GM23248 (cell line): ENCODE data around the gene PTCHD1. TPM values are rescaled to one million over a fixed set of nuclear protein-coding genes. Genes with fewer than 3 reads are reported as not detected.

Source experiments
- DNase-seq: peaks from one replicate; pipeline ENCODE4 v3.0.0-alpha.2; 2015
- H2AFZ ChIP-seq: fragments of 200-600 bp; sonication (generic); 2 replicates; pipeline ENCODE4 v1.6.1; 2016; ENCODE audit warnings: antibody characterized with exemption
- H3F3A ChIP-seq: fragments of 200-600 bp; sonication (generic); 2 replicates; pipeline ENCODE4 v1.6.1; 2016; ENCODE audit warnings: mild to moderate bottlenecking, antibody characterized with exemption, mixed run types; ENCODE audit not compliant: insufficient read depth
- H3K27ac ChIP-seq: fragments of 200-600 bp; sonication (generic); 2 replicates; pipeline ENCODE4 v1.5.1; 2016; ENCODE audit warnings: mild to moderate bottlenecking
- H3K27me3 ChIP-seq: fragments of 200-600 bp; sonication (generic); replicated peaks from 2 replicates; pipeline ENCODE4 v1.6.1; 2016; ENCODE audit warnings: mild to moderate bottlenecking; ENCODE audit not compliant: insufficient read depth
- H3K36me3 ChIP-seq: fragments of 200-600 bp; sonication (generic); 2 replicates; pipeline ENCODE4 v1.6.1; 2016; ENCODE audit warnings: low read depth, mild to moderate bottlenecking
- H3K4me1 ChIP-seq: fragments of 200-600 bp; sonication (generic); 2 replicates; pipeline ENCODE4 v1.6.1; 2016; ENCODE audit warnings: mild to moderate bottlenecking; ENCODE audit not compliant: insufficient read depth
- H3K4me2 ChIP-seq: fragments of 200-600 bp; sonication (generic); one replicate; pipeline ENCODE4 v1.6.1; 2016; ENCODE audit warnings: mild to moderate bottlenecking; ENCODE audit not compliant: unreplicated experiment
- H3K4me3 ChIP-seq: fragments of 200-600 bp; sonication (generic); 2 replicates; pipeline ENCODE4 v1.5.1; 2016; ENCODE audit warnings: mild to moderate bottlenecking
- H3K79me2 ChIP-seq: fragments of 200-600 bp; sonication (generic); 2 replicates; pipeline ENCODE4 v1.6.1; 2016; ENCODE audit warnings: mild to moderate bottlenecking; ENCODE audit not compliant: insufficient read depth
- H3K9ac ChIP-seq: fragments of 200-600 bp; sonication (generic); 2 replicates; pipeline ENCODE4 v1.6.1; 2016; ENCODE audit warnings: mild to moderate bottlenecking
- H3K9me2 ChIP-seq: fragments of 200-600 bp; sonication (generic); 2 replicates; pipeline ENCODE4 v1.6.1; 2016; ENCODE audit warnings: mixed run types, mild to moderate bottlenecking, moderate library complexity; ENCODE audit not compliant: insufficient read depth
- H3K9me3 ChIP-seq: fragments of 200-600 bp; sonication (generic); one replicate; pipeline ENCODE4 v1.6.1; 2017; ENCODE audit warnings: low read depth
- H4K20me1 ChIP-seq: fragments of 200-600 bp; sonication (generic); 2 replicates; pipeline ENCODE4 v1.6.0; 2016; ENCODE audit not compliant: insufficient read depth
- EZH2 ChIP-seq: fragments of 200-600 bp; sonication (generic); IDR thresholded peaks from 2 replicates; pipeline ENCODE4 v1.6.1; 2018; ENCODE audit warnings: antibody characterized with exemption, mild to moderate bottlenecking; ENCODE audit not compliant: insufficient read depth, poor library complexity, severe bottlenecking
- EZH2phosphoT487 ChIP-seq: fragments of 200-600 bp; sonication (generic); IDR thresholded peaks from 2 replicates; pipeline ENCODE4 v1.6.1; 2018; ENCODE audit warnings: antibody characterized with exemption, moderate library complexity, mild to moderate bottlenecking, low read depth; ENCODE audit not compliant: insufficient read depth
- whole genome bisulfite sequencing, 2 experiments: methylation state at CpG; one replicate each; pipeline ENCODE4 v1.1.6; 2015 to 2017; ENCODE audit warnings: low lambda C conversion rate in 2 of 2, low coverage in 1 of 2; ENCODE audit errors: missing lambda C conversion rate in 2 of 2; 5-methylcytosine and 5-hydroxymethylcytosine counted together
- in situ Hi-C: fragments of 300-500 bp; cut with MboI; formaldehyde crosslinking; loops from 2 replicates; pipeline ENCODE4 v1.15.0; 2020
- polyA plus RNA-seq: library from polyadenylated mRNA; unstranded; fragments of >200 nt; fragmentation: Nextera tagmentation; extraction: Ambion mirVana; gene quantifications from 2 replicates; pipeline ENCODE4 v1.2.1, GENCODE V29; 2016
- total RNA-seq: library from RNA; depleted of rRNA; stranded (reverse); fragments of >200 nt; shearing (Covaris generic); gene quantifications from 2 replicates; pipeline ENCODE4 v1.2.3, GENCODE V29; 2014; rRNA removed

Gene PTCHD1
- total RNA-seq, result not detected in 2 replicates
- not detected in 2 replicates for polyA plus RNA-seq

- Histone ChIP-seq H3F3A (no peaks in the 10 kb centered on the region), H3K9me3 (no peaks in the 10 kb centered on the region), H3K79me2 (no peaks in the 10 kb centered on the region), H3K27me3 (peaks cover 13% of the 10 kb centered on the region; the same call in 1 of the 2 replicates), H3K27ac (no peak within 1 kb of the TSS), H3K9ac (no peak within 1 kb of the TSS), H3K36me3 (no peaks in the 10 kb centered on the region), H3K4me1 (no peaks in the 10 kb centered on the region), H3K4me2 (no peak within 1 kb of the TSS), H3K9me2 (no peaks in the 10 kb centered on the region), H2AFZ (no peak within 1 kb of the TSS), H3K4me3 (peak within 1 kb of the TSS; percentile 15; the same call in 1 of the 2 replicates), H4K20me1 (no peaks in the 10 kb centered on the region)
- WGBS, 2 experiments, result 0 to 1% methylated on average over 8 to 26 of the region's 64 CpGs
- TF ChIP-seq EZH2phosphoT487 (no peak), EZH2 (no peak)
- in situ Hi-C loops, result no loop called here
- DNase-seq, result no peak
Observed at GRCh38 chrX:23334848-23335599, at the start of gene PTCHD1. Gene PTCHD1, plus strand, starts transcription at chrX:23334849. Its CDS starts 27 bp downstream, at chrX:23334876.

DNA sequence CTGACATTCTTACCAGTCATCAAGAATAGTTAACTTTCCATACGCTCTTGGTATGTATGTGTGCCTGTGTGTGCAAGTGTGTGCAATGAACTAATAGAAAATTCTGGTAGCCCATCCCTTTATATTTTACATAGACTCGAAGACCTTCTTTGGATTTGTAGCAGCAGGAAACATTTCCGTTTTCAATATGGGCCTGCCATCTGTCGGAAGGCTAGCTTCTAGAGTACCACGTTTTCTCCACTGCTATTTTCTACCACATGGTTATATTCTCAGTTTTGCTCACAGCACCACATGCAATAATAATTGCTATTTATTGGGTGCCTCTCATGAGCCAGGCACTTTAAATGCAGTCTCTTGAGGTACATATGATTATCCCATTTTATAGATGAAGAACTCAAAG is 47.9 kb upstream of the PTCHD1 start:
- Histone ChIP-seq H3K27ac (no peak overlapping the region), H3K4me2 (no peak overlapping the region), H3K9me3 (no peaks in the 10 kb centered on the region), H3K9me2 (no peaks in the 10 kb centered on the region), H3K36me3 (no peaks in the 10 kb centered on the region), H4K20me1 (no peaks in the 10 kb centered on the region), H3K4me3 (no peak overlapping the region), H3K4me1 (no peaks in the 10 kb centered on the region), H3K79me2 (no peaks in the 10 kb centered on the region), H3K27me3 (no peaks in the 10 kb centered on the region), H3K9ac (no peak overlapping the region), H2AFZ (no peak overlapping the region), H3F3A (no peaks in the 10 kb centered on the region)
- no peak for DNase-seq
- TF ChIP-seq EZH2phosphoT487 (no peak), EZH2 (no peak)
- in situ Hi-C loops, result no loop called here
- WGBS, 2 experiments, result 61 to 68% methylated on average over 5 of the region's 5 CpGs

DNA sequence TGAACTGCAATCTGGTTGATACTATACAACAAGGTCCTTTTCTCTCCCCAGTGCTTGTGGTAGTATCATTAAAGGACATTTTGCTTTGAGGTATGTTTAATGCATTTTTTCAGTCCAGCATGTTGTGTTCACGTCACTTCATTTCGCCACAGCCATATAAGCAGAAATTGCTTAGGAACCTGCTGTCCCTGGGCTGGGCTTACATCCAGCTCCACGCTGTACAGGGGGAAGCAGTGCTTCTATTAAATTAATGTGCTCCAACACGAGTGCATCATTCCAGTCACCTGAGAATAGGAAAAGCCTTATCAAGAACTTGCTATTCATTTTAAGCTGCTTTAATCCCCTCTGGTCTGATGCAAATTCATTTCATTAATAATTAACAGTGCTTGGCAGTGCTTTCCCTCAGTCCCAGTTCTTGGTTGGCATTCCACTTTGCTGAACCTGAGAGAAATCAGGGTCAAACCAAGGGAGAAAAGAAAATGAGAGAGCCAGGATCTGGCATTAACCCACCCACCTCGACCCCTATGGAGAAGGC is 47.4 kb upstream of the PTCHD1 start:
- Histone ChIP-seq H3K9ac (no peak overlapping the region), H3K4me2 (no peak overlapping the region), H3K79me2 (no peaks in the 10 kb centered on the region), H3K4me3 (no peak overlapping the region), H3K4me1 (no peaks in the 10 kb centered on the region), H3F3A (no peaks in the 10 kb centered on the region), H3K36me3 (no peaks in the 10 kb centered on the region), H3K9me2 (no peaks in the 10 kb centered on the region), H2AFZ (no peak overlapping the region), H3K27me3 (no peaks in the 10 kb centered on the region), H3K9me3 (no peaks in the 10 kb centered on the region), H4K20me1 (no peaks in the 10 kb centered on the region), H3K27ac (no peak overlapping the region)
- in situ Hi-C loops, result no loop called here
- 43% methylated on average over 5 of the region's 5 CpGs for WGBS, 2 experiments
- TF ChIP-seq EZH2phosphoT487 (no peak), EZH2 (no peak)
- DNase-seq, result no peak

DNA sequence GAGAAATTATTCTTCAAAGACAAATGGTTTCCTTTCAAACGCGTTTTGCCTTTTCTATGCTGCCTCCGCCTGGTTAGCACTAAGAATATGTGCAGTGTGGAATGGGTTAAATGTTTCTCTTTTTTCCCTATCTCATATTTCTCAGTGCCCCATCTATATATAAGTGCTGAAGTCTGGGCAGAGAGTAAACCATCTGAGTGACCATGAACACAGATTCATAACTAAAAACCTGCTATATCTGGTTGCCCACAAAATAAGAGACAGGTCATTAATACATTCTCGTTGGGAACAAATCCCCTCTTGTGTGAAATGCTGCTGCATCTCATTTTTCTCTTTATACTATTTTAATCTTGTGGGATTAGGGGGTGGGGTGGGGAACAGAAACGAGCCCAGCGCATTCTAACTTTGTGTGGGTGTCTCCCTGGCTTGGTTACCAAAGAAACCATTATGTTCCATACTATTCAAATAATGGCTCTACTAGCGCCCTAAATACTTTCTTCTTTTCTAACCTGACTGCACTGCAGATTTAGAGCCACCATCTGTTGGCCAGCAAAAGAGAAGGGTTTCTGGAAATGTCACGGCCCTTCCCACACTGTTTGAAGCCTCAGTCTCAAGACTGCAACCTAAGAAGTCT is 42.2 kb upstream of the PTCHD1 start:
- Histone ChIP-seq H4K20me1 (no peaks in the 10 kb centered on the region), H3K9me2 (no peaks in the 10 kb centered on the region), H3K4me3 (no peak overlapping the region), H3K9ac (no peak overlapping the region), H3K27ac (no peak overlapping the region), H3K9me3 (no peaks in the 10 kb centered on the region), H3K4me2 (no peak overlapping the region), H2AFZ (no peak overlapping the region), H3K36me3 (no peaks in the 10 kb centered on the region), H3K79me2 (no peaks in the 10 kb centered on the region), H3K4me1 (no peaks in the 10 kb centered on the region), H3K27me3 (no peaks in the 10 kb centered on the region), H3F3A (no peaks in the 10 kb centered on the region)
- in situ Hi-C loops, result no loop called here
- no peak for TF ChIP-seq EZH2
- no peak for TF ChIP-seq EZH2phosphoT487
- WGBS, 2 experiments, result 50 to 56% methylated on average over 8 of the region's 8 CpGs
- DNase-seq, result no peak
